Kidney epithelial cell (primary cell): ENCODE data around the gene ZNF468. TPM values are rescaled to one million over a fixed set of nuclear protein-coding genes. Genes with fewer than 3 reads are reported as not detected.
"Not testable (repeated sequence)": the region's sequence is repeated elsewhere in the genome, so short reads cannot be mapped to it uniquely, and the experiment has no call there.

ENCODE experiments used
- DNase-seq: peaks from one replicate; pipeline ENCODE4 v3.0.0-alpha.2; 2010; ENCODE audit warnings: low read depth
- H3K27me3 ChIP-seq: 2 replicates; pipeline ENCODE4 v1.6.0; 2011; ENCODE audit warnings: low read length; ENCODE audit not compliant: control insufficient read depth, insufficient read depth
- H3K36me3 ChIP-seq: 2 replicates; pipeline ENCODE4 v1.5.1; 2011; ENCODE audit warnings: low read length; ENCODE audit not compliant: control insufficient read depth, insufficient read depth
- H3K4me3 ChIP-seq: 2 replicates; pipeline ENCODE4 v1.5.1; 2011; ENCODE audit warnings: low read depth, mild to moderate bottlenecking, control low read depth, low read length
- CTCF ChIP-seq: IDR thresholded peaks from 2 replicates; pipeline ENCODE4 v1.5.1; 2011; ENCODE audit warnings: mild to moderate bottlenecking, moderate library complexity, low read length, control low read depth, inconsistent platforms; ENCODE audit not compliant: insufficient read depth, poor library complexity, severe bottlenecking
- total RNA-seq: library from RNA; depleted of rRNA; stranded (reverse); fragments of >200 nt; gene quantifications from 2 replicates; pipeline ENCODE4 v1.2.3, GENCODE V29; 2015

Gene ZNF468
- total RNA-seq, 1 donor from 2014 or later, result 42.5 TPM

GRCh38 chr19:52891336-52891735 lies 33.9 kb upstream of the ZNF468 start:
- DNase-seq, result no peak
- Histone ChIP-seq H3K4me3 (no peak overlapping the region), H3K36me3 (no peaks in the 10 kb centered on the region), H3K27me3 (no peaks in the 10 kb centered on the region)
- TF ChIP-seq CTCF, result no peak

DNA sequence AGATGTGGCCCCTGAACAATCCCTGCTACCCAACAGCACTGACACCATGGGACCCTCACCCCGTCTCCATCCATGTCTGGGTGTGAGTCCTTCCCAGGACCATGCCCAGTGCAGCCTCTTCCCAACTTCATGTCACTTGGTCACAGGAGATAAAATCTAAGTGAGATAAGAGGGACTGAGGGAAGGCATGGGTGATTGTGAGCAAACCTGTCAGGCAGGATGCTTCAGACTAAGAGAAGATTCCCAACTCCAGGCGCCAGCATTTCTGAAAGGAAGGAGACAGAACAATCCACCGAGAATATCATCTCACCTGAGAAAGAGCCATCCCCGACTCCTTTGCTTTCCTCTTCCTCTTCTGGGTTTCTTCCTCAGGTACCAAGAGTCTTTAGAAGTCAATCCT lies 32.5 kb upstream of the ZNF468 start:
- Histone ChIP-seq H3K36me3 (no peaks in the 10 kb centered on the region), H3K4me3 (no peak overlapping the region), H3K27me3 (no peaks in the 10 kb centered on the region)
- no peak for DNase-seq
- TF ChIP-seq CTCF, result no peak

GRCh38 chr19:52889076-52889475 lies 31.7 kb upstream of the ZNF468 start:
- no peak for TF ChIP-seq CTCF
- Histone ChIP-seq H3K36me3 (no peaks in the 10 kb centered on the region), H3K27me3 (no peaks in the 10 kb centered on the region), H3K4me3 (no peak overlapping the region)
- no peak for DNase-seq

GRCh38 chr19:52880895-52881389 lies 23.5 kb upstream of the ZNF468 start:
- no peak overlapping the region for H3K4me3 ChIP-seq
- no peak for TF ChIP-seq CTCF
- no peaks in the 10 kb centered on the region for H3K36me3 ChIP-seq
- H3K27me3 ChIP-seq, result no peaks in the 10 kb centered on the region
- DNase-seq, result no peak

- not testable (repeated sequence) for H3K4me3 ChIP-seq, H3K36me3 ChIP-seq, DNase-seq, H3K27me3 ChIP-seq
Observed at GRCh38 chr19:52872996-52873395, 15.6 kb upstream of the ZNF468 start.

- no peaks in the 10 kb centered on the region for H3K36me3 ChIP-seq
- DNase-seq, result no peak
- no peak overlapping the region for H3K4me3 ChIP-seq
- no peak for TF ChIP-seq CTCF
- H3K27me3 ChIP-seq, result no peaks in the 10 kb centered on the region
Observed at GRCh38 chr19:52871466-52871865, 14.0 kb upstream of the ZNF468 start.

GRCh38 chr19:52868031-52868430 lies 10.6 kb upstream of the ZNF468 start:
- H3K4me3 ChIP-seq, H3K36me3 ChIP-seq, DNase-seq, H3K27me3 ChIP-seq: not testable (repeated sequence)

- H3K36me3 ChIP-seq, DNase-seq, H3K27me3 ChIP-seq: not testable (repeated sequence)
- H3K4me3 ChIP-seq, result peak overlapping the region; percentile 55
Observed at GRCh38 chr19:52856540-52857377, 660 bp downstream of the ZNF468 start.

DNA sequence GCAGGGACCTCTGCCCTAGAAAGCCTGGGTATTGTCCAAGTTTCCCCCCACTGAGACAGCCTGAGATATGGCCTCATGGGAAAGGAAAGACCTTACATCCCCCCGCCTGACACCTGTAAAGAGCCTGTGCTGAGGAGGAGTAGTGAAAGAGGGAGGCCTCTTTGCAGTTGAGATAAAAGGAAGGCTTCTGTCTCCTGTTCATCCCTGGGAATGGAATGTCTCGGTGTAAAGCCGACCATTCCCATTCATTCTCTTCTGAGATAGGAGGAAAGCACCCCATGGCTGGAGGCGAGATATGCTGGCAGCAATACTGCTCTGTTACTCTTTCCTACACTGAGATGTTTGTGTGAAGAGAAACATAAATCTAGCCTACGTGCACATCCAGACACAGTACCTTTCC lies 10.1 kb downstream of the ZNF468 start:
- not testable (repeated sequence) for H3K36me3 ChIP-seq, H3K4me3 ChIP-seq, DNase-seq, H3K27me3 ChIP-seq
